Mucosa of descending colon (tissue), 3 donors: ENCODE measurements around the gene SDK1. TPM values are rescaled to one million over a fixed set of nuclear protein-coding genes. Genes with fewer than 3 reads are reported as not detected.

ENCODE experiments used
- ATAC-seq: fragments of 200-7000 bp; cut with Tn5 transposase; one replicate; pipeline ENCODE4 v1.9.1; 2020; ENCODE audit warnings: mild to moderate bottlenecking, moderate library complexity
- DNase-seq, 3 donors: peaks; one replicate each; pipeline ENCODE4 v3.0.0-alpha.2; 2020
- H3K36me3 ChIP-seq: fragments of 200-600 bp; one replicate; pipeline ENCODE4 v1.8.0; 2021; ENCODE audit warnings: low read depth, mild to moderate bottlenecking
- H3K4me1 ChIP-seq: fragments of 200-600 bp; one replicate; pipeline ENCODE4 v1.8.0; 2021; ENCODE audit warnings: low read depth, mild to moderate bottlenecking
- H3K4me3 ChIP-seq: fragments of 200-600 bp; one replicate; pipeline ENCODE4 v1.8.0; 2021; ENCODE audit warnings: mild to moderate bottlenecking
- H3K9me3 ChIP-seq: fragments of 200-600 bp; one replicate; pipeline ENCODE4 v1.8.0; 2021; ENCODE audit warnings: mild to moderate bottlenecking
- CTCF ChIP-seq: fragments of 200-600 bp; IDR thresholded peaks from one replicate; pipeline ENCODE4 v1.8.0; 2022; ENCODE audit warnings: antibody characterized with exemption, mild to moderate bottlenecking
- intact Hi-C, 2 donors: fragments of 100-400 bp; cut with DNase I in 1 of 2; cut with micrococcal nuclease in 1 of 2; formaldehyde crosslinking; loops; one replicate each; pipeline versions ENCODE4 v1.11.0 to v1.11.1; 2022; cut with DNase I, micrococcal nuclease
- total RNA-seq, 3 donors: library from RNA; stranded (reverse); fragmentation: NEBNext Ultra II Directional in 2 of 3; extraction: Animal tissue kit (Norgen Biotek cat#: 25700) in 2 of 3; gene quantifications; one replicate each; pipeline versions ENCODE4 v1.2.1 to v1.2.4, GENCODE V29; 2021 to 2023
- donor health status: DM: no; HTN: no; CAD: no; lungs with moderate emphysema.
- donor health status: DM: no; HTN: no; CAD: no.
- donor health status: DM: no; HTN: yes; CAD: no.

The SDK1 gene
- total RNA-seq, 3 donors from 2014 or later = 2.7 to 20.2 (median 4.2) TPM

DNA sequence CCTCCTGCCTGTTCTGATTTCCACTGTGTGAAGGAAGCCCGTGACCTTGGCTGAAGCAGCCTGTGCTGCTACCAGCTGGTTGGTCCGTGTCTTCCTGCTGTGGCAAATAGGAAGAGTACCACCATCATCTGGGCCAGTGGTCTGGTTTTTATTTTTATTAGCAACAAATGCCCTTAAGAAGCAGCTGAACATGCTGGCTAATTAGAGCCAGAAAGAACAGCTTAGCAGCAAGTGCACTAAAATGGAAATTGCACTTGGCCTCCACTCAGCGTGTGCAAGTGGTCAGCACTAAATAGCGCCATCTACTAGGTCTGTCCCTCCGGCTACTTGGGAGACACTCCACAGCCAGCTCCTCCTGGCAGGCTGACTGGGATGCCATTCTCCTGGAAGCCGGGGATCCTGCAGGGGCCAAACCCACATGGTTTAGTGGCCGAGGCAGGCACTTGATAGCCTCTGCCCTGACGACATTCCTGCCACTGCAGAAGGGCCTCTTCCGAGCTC is 690.7 kb downstream of the SDK1 start:
- no peaks in the 10 kb centered on the region for H3K4me1 ChIP-seq
- TF ChIP-seq CTCF = no peak
- DNase-seq (no peak), ATAC-seq (no peak)
- H3K4me3 ChIP-seq = no peak overlapping the region
- intact Hi-C loops = no loop called here
- H3K36me3 ChIP-seq = no peaks in the 10 kb centered on the region
- H3K9me3 ChIP-seq = no peaks in the 10 kb centered on the region

GRCh38 chr7:3992841-3993240 is 691.8 kb downstream of the SDK1 start:
- Histone ChIP-seq H3K36me3 (no peaks in the 10 kb centered on the region), H3K9me3 (no peaks in the 10 kb centered on the region), H3K4me1 (no peaks in the 10 kb centered on the region), H3K4me3 (no peak overlapping the region)
- intact Hi-C loops = no loop called here
- DNase-seq (no peak), ATAC-seq (no peak)
- no peak for TF ChIP-seq CTCF

DNA sequence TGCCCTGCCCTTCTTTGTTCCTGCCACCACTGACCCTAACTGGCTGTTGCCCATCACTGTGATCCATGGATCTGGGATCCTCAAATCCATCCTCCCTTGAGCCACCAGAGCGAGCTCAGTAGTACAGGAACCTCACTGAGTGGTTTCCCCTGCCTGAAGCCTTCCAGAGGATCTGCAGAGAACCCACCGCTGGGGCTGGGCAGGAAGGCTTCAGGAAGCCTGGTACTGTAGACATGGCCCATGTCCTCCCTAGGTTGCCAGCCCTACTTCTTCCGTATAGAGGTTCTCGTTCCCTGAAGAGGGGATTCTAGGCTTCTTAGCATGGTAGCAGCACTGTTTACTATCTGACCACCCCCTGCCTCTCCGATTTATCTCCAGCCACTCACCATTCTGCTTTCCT is 693.7 kb downstream of the SDK1 start:
- no peak for TF ChIP-seq CTCF
- Histone ChIP-seq H3K4me1 (no peaks in the 10 kb centered on the region), H3K36me3 (no peaks in the 10 kb centered on the region), H3K4me3 (no peak overlapping the region), H3K9me3 (no peaks in the 10 kb centered on the region)
- DNase-seq (no peak), ATAC-seq (no peak)
- intact Hi-C loops = no loop called here

GRCh38 chr7:3995187-3995586 is 694.1 kb downstream of the SDK1 start:
- no peaks in the 10 kb centered on the region for H3K36me3 ChIP-seq
- H3K4me3 ChIP-seq = no peak overlapping the region
- H3K4me1 ChIP-seq = no peaks in the 10 kb centered on the region
- H3K9me3 ChIP-seq = no peaks in the 10 kb centered on the region
- no peak for ATAC-seq
- TF ChIP-seq CTCF = no peak
- intact Hi-C loops = no loop called here
- no peak for DNase-seq

GRCh38 chr7:3998060-3998459 is 697.0 kb downstream of the SDK1 start:
- Histone ChIP-seq H3K36me3 (no peaks in the 10 kb centered on the region), H3K4me3 (no peak overlapping the region), H3K4me1 (no peaks in the 10 kb centered on the region), H3K9me3 (no peaks in the 10 kb centered on the region)
- no peak for TF ChIP-seq CTCF
- intact Hi-C loops = no loop called here
- ATAC-seq (no peak), DNase-seq (no peak)

DNA sequence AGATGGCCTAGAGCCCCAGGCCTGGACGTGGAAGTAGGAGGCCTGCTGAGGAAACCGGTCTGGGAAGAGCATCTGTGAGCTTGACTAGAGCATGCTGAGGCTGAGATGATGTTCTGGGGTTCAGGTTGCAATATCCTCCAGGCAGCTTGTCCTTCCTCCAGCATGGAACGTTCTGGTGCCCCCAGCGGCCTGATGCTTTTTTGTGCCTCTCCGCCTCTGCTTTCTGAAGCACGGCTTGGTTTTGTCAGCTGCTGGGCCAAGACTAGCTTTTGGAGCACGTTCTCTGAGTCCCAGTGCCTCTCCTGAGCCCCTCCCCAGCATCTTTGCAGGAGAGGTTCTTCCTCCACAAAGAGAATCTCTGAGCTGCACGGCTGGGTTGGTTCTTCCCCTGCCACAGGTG is 699.1 kb downstream of the SDK1 start:
- intact Hi-C loops = no loop called here
- no peaks in the 10 kb centered on the region for H3K36me3 ChIP-seq
- no peak for TF ChIP-seq CTCF
- H3K9me3 ChIP-seq = no peaks in the 10 kb centered on the region
- ATAC-seq (no peak), DNase-seq (no peak)
- no peaks in the 10 kb centered on the region for H3K4me1 ChIP-seq
- H3K4me3 ChIP-seq = no peak overlapping the region
